ENCODE results near the gene USP24. TPM values are rescaled to one million over a fixed set of nuclear protein-coding genes. Genes with fewer than 3 reads are reported as not detected.

USP24 gene
- polyA plus RNA-seq, 1 of the 3 experiments (the other 2 are of a cell fraction), result 8.1 TPM

DNA sequence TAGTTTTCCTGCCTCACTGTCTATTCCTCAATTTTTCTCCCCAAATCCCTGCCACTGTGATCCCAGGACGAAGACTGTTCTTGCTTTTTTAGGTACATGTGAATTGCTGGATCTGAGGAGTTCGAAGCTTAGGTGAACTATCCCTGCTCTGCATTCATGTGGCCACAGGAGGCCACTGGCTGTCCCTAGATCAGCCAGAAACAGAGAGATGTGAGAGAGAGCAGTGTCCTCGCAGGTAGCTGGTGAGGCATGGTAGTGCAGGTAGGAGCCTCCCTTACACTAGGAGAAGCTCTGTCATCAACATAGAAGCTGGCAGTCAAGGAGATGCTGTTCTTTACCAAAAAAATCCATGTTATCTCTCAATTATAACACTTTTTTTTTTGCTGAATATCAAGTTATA is 71.5 kb downstream of the USP24 start:
- peaks cover 24% of the 10 kb centered on the region for H3F3A ChIP-seq (replicated peaks; ENCODE audit: insufficient read depth)
- H2AFZ ChIP-seq (ENCODE audit: low read depth), result no peak overlapping the region
- no peak for DNase-seq
- ChIA-PET CTCF (interaction anchor here (0.6 to 12.0 kb wide), 8 partner anchors 8 to 1660 kb away, joined by 3 to 151 read pairs (median 4); no protein-coding TSS in a partner anchor), POLR2A (no interaction called here)
- H4K20me1 ChIP-seq (ENCODE audit: insufficient read depth), result no peaks in the 10 kb centered on the region
- H3K4me1 ChIP-seq (ENCODE audit: control insufficient read depth in 1 of 2, insufficient read depth in 2 of 2, low read depth in 1 of 2, low read length in 1 of 2), result peaks cover 0 to 3% of the 10 kb centered on the region in 2 experiments; a peak in 1 of 4 replicates
- no peaks in the 10 kb centered on the region for H3K27me3 ChIP-seq (ENCODE audit: insufficient read depth)
- no peaks in the 10 kb centered on the region for H3K9me3 ChIP-seq
- no peaks in the 10 kb centered on the region for H3K9me2 ChIP-seq
- WGBS (ENCODE audit: low lambda C conversion rate), result 93% methylated on average over 3 of the region's 3 CpGs
- H3K36me3 ChIP-seq (replicated peaks in 1 of 2; ENCODE audit: control insufficient read depth in 1 of 2, insufficient read depth in 2 of 2, low read length in 1 of 2), result peaks cover 76 to 91% of the 10 kb centered on the region in 2 experiments
- no peak overlapping the region for H3K9ac ChIP-seq
- no peak overlapping the region for H3K4me3 ChIP-seq (ENCODE audit: low read depth in 2 of 2, low read length in 1 of 2)
- TF ChIP-seq FOXM1 (IDR thresholded peaks at IDR 0.05; ENCODE audit: low read depth), result no peak
- TF ChIP-seq, protein P1, sequence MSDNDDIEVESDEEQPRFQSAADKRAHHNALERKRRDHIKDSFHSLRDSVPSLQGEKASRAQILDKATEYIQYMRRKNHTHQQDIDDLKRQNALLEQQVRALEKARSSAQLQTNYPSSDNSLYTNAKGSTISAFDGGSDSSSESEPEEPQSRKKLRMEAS (IDR thresholded peaks at IDR 0.05; ENCODE audit: low read depth), result no peak
- TF ChIP-seq, protein P2, sequence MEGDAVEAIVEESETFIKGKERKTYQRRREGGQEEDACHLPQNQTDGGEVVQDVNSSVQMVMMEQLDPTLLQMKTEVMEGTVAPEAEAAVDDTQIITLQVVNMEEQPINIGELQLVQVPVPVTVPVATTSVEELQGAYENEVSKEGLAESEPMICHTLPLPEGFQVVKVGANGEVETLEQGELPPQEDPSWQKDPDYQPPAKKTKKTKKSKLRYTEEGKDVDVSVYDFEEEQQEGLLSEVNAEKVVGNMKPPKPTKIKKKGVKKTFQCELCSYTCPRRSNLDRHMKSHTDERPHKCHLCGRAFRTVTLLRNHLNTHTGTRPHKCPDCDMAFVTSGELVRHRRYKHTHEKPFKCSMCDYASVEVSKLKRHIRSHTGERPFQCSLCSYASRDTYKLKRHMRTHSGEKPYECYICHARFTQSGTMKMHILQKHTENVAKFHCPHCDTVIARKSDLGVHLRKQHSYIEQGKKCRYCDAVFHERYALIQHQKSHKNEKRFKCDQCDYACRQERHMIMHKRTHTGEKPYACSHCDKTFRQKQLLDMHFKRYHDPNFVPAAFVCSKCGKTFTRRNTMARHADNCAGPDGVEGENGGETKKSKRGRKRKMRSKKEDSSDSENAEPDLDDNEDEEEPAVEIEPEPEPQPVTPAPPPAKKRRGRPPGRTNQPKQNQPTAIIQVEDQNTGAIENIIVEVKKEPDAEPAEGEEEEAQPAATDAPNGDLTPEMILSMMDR (IDR thresholded peaks at IDR 0.05), result peak; percentile 10; the same call in 1 of the 2 replicates
- TF ChIP-seq MXI1 (IDR thresholded peaks at IDR 0.05; ENCODE audit: low read depth, low read length), result no peak
- no peak for TF ChIP-seq CHD2 (IDR thresholded peaks at IDR 0.05; ENCODE audit: low read length, partially characterized antibody)
- no peak overlapping the region for H3K4me2 ChIP-seq
- no peak overlapping the region for H3K27ac ChIP-seq (ENCODE audit: low read depth in 2 of 2, low read length in 1 of 2)
- H3K79me2 ChIP-seq (ENCODE audit: insufficient read depth), result no peaks in the 10 kb centered on the region

DNA sequence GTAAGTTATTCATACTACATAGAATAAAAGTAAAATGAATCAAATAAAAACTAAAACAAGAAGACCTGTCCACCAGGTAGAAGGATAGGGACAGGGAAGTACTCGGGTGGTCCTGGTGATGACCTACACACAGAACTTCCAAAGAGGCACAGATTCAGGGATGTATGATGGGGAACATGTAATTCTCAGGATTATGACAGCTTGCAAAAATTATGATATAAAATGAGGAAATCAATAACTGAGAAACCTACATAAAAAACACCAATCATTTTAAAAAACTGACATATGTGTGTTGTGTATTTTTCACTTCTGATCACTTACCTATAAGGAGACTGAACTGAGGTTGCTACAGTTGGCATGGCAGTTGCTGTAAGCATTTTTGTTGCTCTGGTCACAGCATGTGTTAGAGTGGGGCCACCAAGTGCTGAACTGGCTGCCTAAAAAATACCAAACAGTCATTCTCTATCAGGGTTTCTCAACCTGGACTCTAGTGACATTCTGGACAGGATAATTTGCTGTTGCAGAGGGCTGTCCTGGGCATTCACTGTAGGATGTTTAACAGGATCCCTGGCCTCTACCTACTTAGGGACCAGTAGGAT is 73.8 kb downstream of the USP24 start:
- peaks cover 19% of the 10 kb centered on the region for H3F3A ChIP-seq (replicated peaks; ENCODE audit: insufficient read depth)
- H3K9me3 ChIP-seq, result no peaks in the 10 kb centered on the region
- peak overlapping the region in 1 of 2 experiments; percentile 72; a peak in 2 of 4 replicates for H3K27ac ChIP-seq (ENCODE audit: low read depth in 2 of 2, low read length in 1 of 2)
- H3K4me3 ChIP-seq (ENCODE audit: low read depth in 2 of 2, low read length in 1 of 2), result no peak overlapping the region
- no peaks in the 10 kb centered on the region for H3K79me2 ChIP-seq (ENCODE audit: insufficient read depth)
- no peaks in the 10 kb centered on the region for H3K27me3 ChIP-seq (ENCODE audit: insufficient read depth)
- no peak for DNase-seq
- peaks cover 0 to 3% of the 10 kb centered on the region in 2 experiments; a peak in 1 of 4 replicates for H3K4me1 ChIP-seq (ENCODE audit: control insufficient read depth in 1 of 2, insufficient read depth in 2 of 2, low read depth in 1 of 2, low read length in 1 of 2)
- WGBS (ENCODE audit: low lambda C conversion rate), result 86% methylated on average over 1 of the region's 1 CpG
- peaks cover 77 to 92% of the 10 kb centered on the region in 2 experiments for H3K36me3 ChIP-seq (replicated peaks in 1 of 2; ENCODE audit: control insufficient read depth in 1 of 2, insufficient read depth in 2 of 2, low read length in 1 of 2)
- H3K4me2 ChIP-seq, result no peak overlapping the region
- ChIA-PET CTCF (interaction anchor here (0.7 to 12.0 kb wide), 10 partner anchors 8 to 197 kb away, joined by 3 to 151 read pairs (median 4); no protein-coding TSS in a partner anchor), POLR2A (no interaction called here)
- H3K9me2 ChIP-seq, result no peaks in the 10 kb centered on the region
- no peaks in the 10 kb centered on the region for H4K20me1 ChIP-seq (ENCODE audit: insufficient read depth)
- TF ChIP-seq RXRA (IDR thresholded peaks at IDR 0.05; ENCODE audit: borderline replicate concordance, low read depth), result no peak
- TF ChIP-seq, protein P3, sequence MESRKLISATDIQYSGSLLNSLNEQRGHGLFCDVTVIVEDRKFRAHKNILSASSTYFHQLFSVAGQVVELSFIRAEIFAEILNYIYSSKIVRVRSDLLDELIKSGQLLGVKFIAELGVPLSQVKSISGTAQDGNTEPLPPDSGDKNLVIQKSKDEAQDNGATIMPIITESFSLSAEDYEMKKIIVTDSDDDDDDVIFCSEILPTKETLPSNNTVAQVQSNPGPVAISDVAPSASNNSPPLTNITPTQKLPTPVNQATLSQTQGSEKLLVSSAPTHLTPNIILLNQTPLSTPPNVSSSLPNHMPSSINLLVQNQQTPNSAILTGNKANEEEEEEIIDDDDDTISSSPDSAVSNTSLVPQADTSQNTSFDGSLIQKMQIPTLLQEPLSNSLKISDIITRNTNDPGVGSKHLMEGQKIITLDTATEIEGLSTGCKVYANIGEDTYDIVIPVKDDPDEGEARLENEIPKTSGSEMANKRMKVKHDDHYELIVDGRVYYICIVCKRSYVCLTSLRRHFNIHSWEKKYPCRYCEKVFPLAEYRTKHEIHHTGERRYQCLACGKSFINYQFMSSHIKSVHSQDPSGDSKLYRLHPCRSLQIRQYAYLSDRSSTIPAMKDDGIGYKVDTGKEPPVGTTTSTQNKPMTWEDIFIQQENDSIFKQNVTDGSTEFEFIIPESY (IDR thresholded peaks at IDR 0.05; ENCODE audit: borderline replicate concordance, low read depth), result no peak
- no peak overlapping the region for H3K9ac ChIP-seq
- no peak overlapping the region for H2AFZ ChIP-seq (ENCODE audit: low read depth)
